Keratinocyte (primary cell): ENCODE data around the gene OR51V1. TPM values are rescaled to one million over a fixed set of nuclear protein-coding genes. Genes with fewer than 3 reads are reported as not detected.

ENCODE experiments used
- DNase-seq: peaks from one replicate; pipeline ENCODE4 v3.0.0-alpha.2; 2011; ENCODE audit warnings: low read depth, missing footprints, low spot score
- FAIRE-seq: peaks from 2 replicates; lab custom pipeline; 2011; peaks lifted over from hg19 to GRCh38; lab: Jason Lieb, UNC
- H2AFZ ChIP-seq: 2 replicates; pipeline ENCODE4 v1.6.0; 2012; ENCODE audit warnings: low read length, control low read depth, inconsistent platforms; ENCODE audit not compliant: control insufficient read depth
- H3K27ac ChIP-seq: 2 replicates; pipeline ENCODE4 v1.5.1; 2011; ENCODE audit warnings: low read length; ENCODE audit not compliant: control insufficient read depth, insufficient read depth
- H3K27me3 ChIP-seq: 3 replicates; pipeline ENCODE4 v1.6.0; 2011; ENCODE audit warnings: low read length; ENCODE audit not compliant: control insufficient read depth, insufficient read depth; ENCODE audit errors: extremely low read depth
- H3K36me3 ChIP-seq, 2 experiments: 2 replicates in 1 of 2; 3 replicates in 1 of 2; pipeline ENCODE4 v1.5.1; 2011; ENCODE audit warnings: low read length in 2 of 2, mild to moderate bottlenecking in 1 of 2; ENCODE audit not compliant: control insufficient read depth in 2 of 2, insufficient read depth in 2 of 2; ENCODE audit errors: extremely low read depth in 1 of 2
- H3K4me1 ChIP-seq: 3 replicates; pipeline ENCODE4 v1.5.1; 2011; ENCODE audit warnings: low read length; ENCODE audit not compliant: control insufficient read depth, insufficient read depth; ENCODE audit errors: extremely low read depth
- H3K4me2 ChIP-seq: 3 replicates; pipeline ENCODE4 v1.6.0; 2011; ENCODE audit warnings: low read depth, low read length; ENCODE audit not compliant: control insufficient read depth, insufficient read depth; ENCODE audit errors: extremely low read depth
- H3K4me3 ChIP-seq, 3 experiments: fragments of 200-600 bp in 1 of 3; sonication (generic) in 1 of 3; 2 replicates in 2 of 3; 3 replicates in 1 of 3; pipeline ENCODE4 v1.5.1; 2011 to 2016; ENCODE audit warnings: low read length in 3 of 3, mild to moderate bottlenecking in 3 of 3, control low read depth in 2 of 3, inconsistent platforms in 1 of 3, low read depth in 1 of 3, mixed read lengths in 1 of 3, mixed run types in 1 of 3, moderate library complexity in 1 of 3; ENCODE audit not compliant: control insufficient read depth in 2 of 3, insufficient read depth in 2 of 3; ENCODE audit errors: extremely low read depth in 1 of 3
- H3K79me2 ChIP-seq: 2 replicates; pipeline ENCODE4 v1.6.0; 2012; ENCODE audit warnings: low read length; ENCODE audit not compliant: control insufficient read depth, insufficient read depth
- H3K9ac ChIP-seq: 3 replicates; pipeline ENCODE4 v1.6.0; 2011; ENCODE audit warnings: low read length; ENCODE audit not compliant: control insufficient read depth, insufficient read depth; ENCODE audit errors: extremely low read depth
- H3K9me1 ChIP-seq: 3 replicates; pipeline ENCODE4 v1.6.0; 2011; ENCODE audit warnings: low read length; ENCODE audit not compliant: control insufficient read depth, insufficient read depth; ENCODE audit errors: extremely low read depth
- H3K9me3 ChIP-seq: 2 replicates; pipeline ENCODE4 v1.5.1; 2012; ENCODE audit warnings: low read depth, low read length; ENCODE audit not compliant: control insufficient read depth
- H4K20me1 ChIP-seq: 3 replicates; pipeline ENCODE4 v1.6.0; 2011; ENCODE audit warnings: low read length; ENCODE audit not compliant: control insufficient read depth, insufficient read depth; ENCODE audit errors: extremely low read depth
- EZH2 ChIP-seq: IDR thresholded peaks from one replicate; pipeline ENCODE4 v1.6.1; 2012; ENCODE audit warnings: inconsistent platforms, mild to moderate bottlenecking, low read length, moderate library complexity
- dilution Hi-C: fragments of 300-500 bp; cut with MboI; formaldehyde crosslinking; loops from one replicate; pipeline ENCODE4 v1.7.0; 2020; ENCODE audit warnings: low sequenced_read_pairs; ENCODE audit not compliant: extremely low pct_ligation_motif_present
- polyA plus RNA-seq, 5 experiments: library from polyadenylated mRNA; depleted of rRNA in 3 of 5; stranded (reverse) in 3 of 5; stranded (forward) in 1 of 5; unstranded in 1 of 5; fragments of >200 nt; gene quantifications; 1 replicate in 1 of 5; 2 replicates in 3 of 5; 3 replicates in 1 of 5; pipeline versions ENCODE4 v1.2.1 to v1.2.3, GENCODE V29; 2011 to 2012; ENCODE audit warnings: missing spikeins in 2 of 5, low read depth in 1 of 5, low replicate concordance in 1 of 5
- TF ChIP-seq, protein P1 (sequence below), 3 experiments: IDR thresholded peaks in 1 of 3; conservative IDR thresholded peaks in 1 of 3; optimal IDR thresholded peaks in 1 of 3; 2 replicates in 2 of 3; 3 replicates in 1 of 3; pipeline versions ENCODE3 to v1.5.1; 2011; ENCODE audit warnings: low read length in 3 of 3, mild to moderate bottlenecking in 3 of 3, moderate library complexity in 2 of 3, control low read depth in 1 of 3, inconsistent platforms in 1 of 3; ENCODE audit not compliant: insufficient read depth in 2 of 3; ENCODE audit errors: extremely low read depth in 1 of 3

OR51V1 gene
- polyA plus RNA-seq, 1 donor (not counting 4 experiments of a cell fraction or from before 2014, with no cell fraction given), result not detected

DNA sequence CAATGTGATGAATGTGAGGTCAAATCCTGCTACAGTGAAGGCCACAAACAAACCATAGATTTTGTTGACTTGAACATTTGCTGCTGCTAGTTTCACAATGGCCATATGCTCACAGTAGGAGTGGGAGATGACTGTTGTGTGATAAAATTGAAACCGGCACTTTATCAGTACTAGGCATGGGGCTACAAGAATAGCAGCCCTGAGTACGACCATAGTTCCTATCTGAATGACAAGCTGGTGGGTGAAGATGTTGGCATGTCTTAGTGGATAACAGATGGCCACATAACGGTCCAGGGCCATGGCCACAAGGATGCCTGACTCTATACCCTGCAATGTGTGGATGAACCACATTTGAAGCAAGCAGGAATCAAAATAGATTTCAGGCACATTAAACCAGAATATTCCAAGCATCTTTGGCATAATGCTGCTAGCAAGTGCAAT is 48.7 kb downstream of the OR51V1 start:
- dilution Hi-C loops, result no loop called here

More for the DNA sequence above, 48.7 kb downstream of the OR51V1 start:
- Histone ChIP-seq H3K4me1 (no peaks in the 10 kb centered on the region), H3K79me2 (no peaks in the 10 kb centered on the region), H3K27me3 (no peaks in the 10 kb centered on the region), H3K36me3 (no peaks in the 10 kb centered on the region), H3K27ac (no peak overlapping the region), H3K9ac (no peak overlapping the region), H4K20me1 (no peaks in the 10 kb centered on the region), H3K9me1 (no peaks in the 10 kb centered on the region), H3K4me3 (no peak overlapping the region), H2AFZ (no peak overlapping the region), H3K4me2 (no peak overlapping the region), H3K9me3 (no peaks in the 10 kb centered on the region)
- FAIRE-seq, result no peak
- no peak for DNase-seq
- TF ChIP-seq EZH2, result no peak
- TF ChIP-seq, protein P1, sequence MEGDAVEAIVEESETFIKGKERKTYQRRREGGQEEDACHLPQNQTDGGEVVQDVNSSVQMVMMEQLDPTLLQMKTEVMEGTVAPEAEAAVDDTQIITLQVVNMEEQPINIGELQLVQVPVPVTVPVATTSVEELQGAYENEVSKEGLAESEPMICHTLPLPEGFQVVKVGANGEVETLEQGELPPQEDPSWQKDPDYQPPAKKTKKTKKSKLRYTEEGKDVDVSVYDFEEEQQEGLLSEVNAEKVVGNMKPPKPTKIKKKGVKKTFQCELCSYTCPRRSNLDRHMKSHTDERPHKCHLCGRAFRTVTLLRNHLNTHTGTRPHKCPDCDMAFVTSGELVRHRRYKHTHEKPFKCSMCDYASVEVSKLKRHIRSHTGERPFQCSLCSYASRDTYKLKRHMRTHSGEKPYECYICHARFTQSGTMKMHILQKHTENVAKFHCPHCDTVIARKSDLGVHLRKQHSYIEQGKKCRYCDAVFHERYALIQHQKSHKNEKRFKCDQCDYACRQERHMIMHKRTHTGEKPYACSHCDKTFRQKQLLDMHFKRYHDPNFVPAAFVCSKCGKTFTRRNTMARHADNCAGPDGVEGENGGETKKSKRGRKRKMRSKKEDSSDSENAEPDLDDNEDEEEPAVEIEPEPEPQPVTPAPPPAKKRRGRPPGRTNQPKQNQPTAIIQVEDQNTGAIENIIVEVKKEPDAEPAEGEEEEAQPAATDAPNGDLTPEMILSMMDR (optimal IDR thresholded peaks at IDR 0.05 in 1 of 3, IDR thresholded peaks at IDR 0.05 in 1 of 3, conservative IDR thresholded peaks at IDR 0.05 in 1 of 3; ENCODE audit: extremely low read depth in 1 of 3, insufficient read depth in 2 of 3, low read length in 3 of 3), result no peak

Other genes with a start within 250 kb of the OR51V1 start
- not detected in 3 replicates for gene OR51A2, start 245.0 kb downstream of the OR51V1 start, polyA plus RNA-seq
- gene OR51L1, start 205.8 kb downstream of the OR51V1 start, polyA plus RNA-seq, result not detected in 3 replicates
- gene OR52J3, start 154.2 kb downstream of the OR51V1 start, polyA plus RNA-seq, result not detected in 3 replicates
- gene OR52E2, start 141.1 kb downstream of the OR51V1 start, polyA plus RNA-seq, result not detected in 3 replicates
- not detected in 3 replicates for gene OR52E1, start 131.1 kb downstream of the OR51V1 start, polyA plus RNA-seq
- gene OR52A5, start 62.3 kb downstream of the OR51V1 start, polyA plus RNA-seq, result not detected in 3 replicates
- not detected in 3 replicates for gene OR52A1, start 45.9 kb downstream of the OR51V1 start, polyA plus RNA-seq
- gene HBB, start 26.4 kb upstream of the OR51V1 start, polyA plus RNA-seq, result not detected in 3 replicates
- gene HBD, start 33.8 kb upstream of the OR51V1 start, polyA plus RNA-seq, result not detected in 3 replicates
- gene HBG1, start 49.2 kb upstream of the OR51V1 start, polyA plus RNA-seq, result 0.30 to 0.31 TPM in 2 of 3 replicates, not detected in the other
- 0.50 to 0.73 TPM (median 0.61 TPM) in 3 replicates for gene HBG2, start 54.1 kb upstream of the OR51V1 start, polyA plus RNA-seq
- gene HBE1, start 69.3 kb upstream of the OR51V1 start, polyA plus RNA-seq, result 0.19 to 0.26 TPM in 2 of 3 replicates, not detected in the other
- not detected in 3 replicates for gene OR51B4, start 101.3 kb upstream of the OR51V1 start, polyA plus RNA-seq
- not detected in 3 replicates for gene OR51B2, start 123.6 kb upstream of the OR51V1 start, polyA plus RNA-seq
- not detected in 3 replicates for gene OR51B5, start 142.8 kb upstream of the OR51V1 start, polyA plus RNA-seq
- gene OR51B6, start 150.8 kb upstream of the OR51V1 start, polyA plus RNA-seq, result not detected in 3 replicates
- not detected in 3 replicates for gene OR51M1, start 183.1 kb upstream of the OR51V1 start, polyA plus RNA-seq
- not detected in 3 replicates for gene OR51Q1, start 221.4 kb upstream of the OR51V1 start, polyA plus RNA-seq
- not detected in 3 replicates for gene OR51I1, start 240.8 kb upstream of the OR51V1 start, polyA plus RNA-seq
- not detected in 3 replicates for gene OR51I2, start 248.6 kb upstream of the OR51V1 start, polyA plus RNA-seq